ENCODE results near the gene SEMA4B. TPM values are rescaled to one million over a fixed set of nuclear protein-coding genes. Genes with fewer than 3 reads are reported as not detected.

Gene SEMA4B
- total RNA-seq, 2 donors from 2014 or later: 42.8 to 63.9 TPM

DNA sequence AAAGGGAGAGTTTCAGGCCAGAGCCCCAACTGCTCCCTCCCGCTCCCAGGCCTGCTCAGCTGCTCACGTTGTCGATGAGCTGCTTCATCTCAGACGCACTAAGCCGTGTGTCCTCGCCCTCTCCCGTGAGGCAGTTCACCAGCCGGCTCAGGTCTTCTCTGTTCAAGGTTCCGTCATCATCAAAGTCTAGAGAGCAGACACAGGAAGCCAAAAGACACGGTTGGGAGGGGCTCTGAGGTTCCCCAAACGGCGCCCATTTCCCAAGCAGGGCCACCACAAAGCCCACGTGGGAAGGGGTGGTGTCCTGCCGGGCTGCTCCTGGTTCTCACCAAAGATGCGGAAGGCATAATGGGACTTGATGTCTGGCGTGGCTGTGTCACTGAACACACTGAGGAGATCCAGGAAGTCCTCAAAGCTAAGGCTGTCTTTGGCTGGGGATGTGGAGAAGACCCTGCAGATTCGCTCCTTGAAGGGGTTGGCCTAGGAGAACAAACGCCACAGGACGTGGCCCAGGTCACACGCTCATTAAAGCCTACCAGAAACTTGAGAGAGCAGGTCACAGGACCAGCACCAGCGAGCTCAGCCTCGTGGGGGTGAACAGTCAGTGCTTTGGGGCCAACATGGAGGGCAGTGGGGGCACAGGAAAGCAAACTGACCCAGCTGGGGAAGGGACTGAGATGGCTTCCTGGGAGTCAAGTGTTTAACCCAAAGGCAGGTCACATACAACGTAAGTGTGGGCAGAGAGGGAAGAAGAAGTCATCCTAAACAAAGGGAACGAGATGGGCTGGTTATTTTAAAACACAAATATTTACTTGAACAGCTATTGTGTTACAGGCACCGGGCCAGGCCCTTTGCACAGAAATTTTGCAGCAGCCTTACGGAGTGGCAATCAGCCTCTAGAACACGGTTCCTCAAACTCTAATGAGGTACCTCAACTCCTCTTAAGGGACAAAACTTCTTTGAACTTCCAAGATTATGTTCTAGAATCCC lies 30.2 kb downstream of the SEMA4B start:
- no peak overlapping the region for H3K4me3 ChIP-seq
- peaks cover 0 to 5% of the 10 kb centered on the region in 2 donors for H3K36me3 ChIP-seq (replicated peaks in 1 of 2; ENCODE audit: insufficient read depth in 1 of 2, low read depth in 2 of 2)
- peaks cover 78% of the 10 kb centered on the region for H3K4me1 ChIP-seq
- H3K27ac ChIP-seq: peak overlapping the region; percentile 93 to 98 (median 95)
- DNase-seq (peak; percentile 51 to 70 (median 62)), ATAC-seq (no peak)
- 32 to 39% methylated on average over 21 to 27 of the region's 27 CpGs for WGBS, 2 donors
- peak in 2 of 3 donors; percentile 13 to 41 for TF ChIP-seq POLR2A (IDR thresholded peaks at IDR 0.05)
- TF ChIP-seq, protein P1, sequence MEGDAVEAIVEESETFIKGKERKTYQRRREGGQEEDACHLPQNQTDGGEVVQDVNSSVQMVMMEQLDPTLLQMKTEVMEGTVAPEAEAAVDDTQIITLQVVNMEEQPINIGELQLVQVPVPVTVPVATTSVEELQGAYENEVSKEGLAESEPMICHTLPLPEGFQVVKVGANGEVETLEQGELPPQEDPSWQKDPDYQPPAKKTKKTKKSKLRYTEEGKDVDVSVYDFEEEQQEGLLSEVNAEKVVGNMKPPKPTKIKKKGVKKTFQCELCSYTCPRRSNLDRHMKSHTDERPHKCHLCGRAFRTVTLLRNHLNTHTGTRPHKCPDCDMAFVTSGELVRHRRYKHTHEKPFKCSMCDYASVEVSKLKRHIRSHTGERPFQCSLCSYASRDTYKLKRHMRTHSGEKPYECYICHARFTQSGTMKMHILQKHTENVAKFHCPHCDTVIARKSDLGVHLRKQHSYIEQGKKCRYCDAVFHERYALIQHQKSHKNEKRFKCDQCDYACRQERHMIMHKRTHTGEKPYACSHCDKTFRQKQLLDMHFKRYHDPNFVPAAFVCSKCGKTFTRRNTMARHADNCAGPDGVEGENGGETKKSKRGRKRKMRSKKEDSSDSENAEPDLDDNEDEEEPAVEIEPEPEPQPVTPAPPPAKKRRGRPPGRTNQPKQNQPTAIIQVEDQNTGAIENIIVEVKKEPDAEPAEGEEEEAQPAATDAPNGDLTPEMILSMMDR (IDR thresholded peaks at IDR 0.05): no peak
- H3K27me3 ChIP-seq: no peaks in the 10 kb centered on the region
- no peaks in the 10 kb centered on the region for H3K9me3 ChIP-seq
- intact Hi-C loops (cut with DNase I): no loop called here

DNA sequence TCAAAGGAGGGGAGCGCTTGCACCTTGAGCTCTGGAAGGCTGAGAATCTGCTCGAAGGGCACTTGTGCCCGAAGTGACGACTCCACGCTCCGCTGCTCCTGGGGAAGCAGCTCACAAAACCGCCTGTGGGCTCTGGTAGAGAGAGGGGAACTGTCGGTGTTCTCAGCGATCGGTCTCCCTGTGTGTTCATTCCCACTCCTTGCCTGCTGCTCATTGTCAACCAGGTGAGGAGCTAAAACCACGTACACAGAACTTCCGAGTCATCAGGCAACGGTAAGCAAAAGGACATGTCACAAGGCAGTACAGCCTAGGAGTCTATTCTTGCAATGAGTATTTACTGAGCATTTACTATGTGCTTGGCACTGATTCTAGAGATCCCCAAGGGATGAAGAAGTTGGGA lies 31.1 kb downstream of the SEMA4B start:
- H3K36me3 ChIP-seq (replicated peaks in 1 of 2; ENCODE audit: insufficient read depth in 1 of 2, low read depth in 2 of 2): peaks cover 0 to 2% of the 10 kb centered on the region in 2 donors
- no peaks in the 10 kb centered on the region for H3K27me3 ChIP-seq
- peak in 1 of 3 donors; percentile 30 for TF ChIP-seq POLR2A (IDR thresholded peaks at IDR 0.05)
- TF ChIP-seq, protein P1 (IDR thresholded peaks at IDR 0.05): no peak
- intact Hi-C loops (cut with DNase I): no loop called here
- no peaks in the 10 kb centered on the region for H3K9me3 ChIP-seq
- peaks cover 72% of the 10 kb centered on the region for H3K4me1 ChIP-seq
- ATAC-seq (no peak), DNase-seq (peak in 3 of 4 donors; percentile 20 to 28 (median 26))
- 47 to 53% methylated on average over 10 to 13 of the region's 13 CpGs for WGBS, 2 donors
- no peak overlapping the region for H3K4me3 ChIP-seq
- H3K27ac ChIP-seq: peak overlapping the region; percentile 93 to 98 (median 95)

DNA sequence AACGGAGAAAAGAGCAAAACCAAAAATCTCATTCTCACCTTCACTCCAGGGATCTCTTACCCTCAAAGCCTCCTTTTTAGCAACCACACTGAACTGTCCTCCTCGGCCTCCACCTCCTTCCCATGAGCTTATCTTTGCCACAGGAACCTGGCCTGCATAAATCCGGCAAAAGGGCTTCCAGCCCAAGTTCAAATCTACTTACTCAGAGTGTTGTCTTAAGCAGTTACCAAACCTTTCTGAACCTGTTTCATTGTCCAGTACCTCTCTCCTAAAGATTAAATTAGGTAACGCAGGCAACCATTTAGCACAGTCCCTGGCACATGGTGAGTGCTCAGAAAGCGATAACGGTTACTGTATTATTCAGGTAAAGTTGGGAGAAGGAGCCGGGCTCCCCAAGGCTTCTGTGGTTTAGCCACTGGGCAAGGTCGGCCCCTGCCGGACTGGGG lies 31.8 kb downstream of the SEMA4B start:
- WGBS, 2 donors: 4% methylated on average over 8 to 9 of the region's 9 CpGs
- intact Hi-C loops (cut with DNase I): no loop called here
- ATAC-seq (no peak), DNase-seq (no peak)
- TF ChIP-seq, protein P1 (IDR thresholded peaks at IDR 0.05): peak in 6 of 7 experiments; percentile 44 to 81 (median 78)
- no peak for TF ChIP-seq POLR2A (IDR thresholded peaks at IDR 0.05)
- no peaks in the 10 kb centered on the region for H3K27me3 ChIP-seq
- H3K4me1 ChIP-seq: peaks cover 65% of the 10 kb centered on the region
- H3K36me3 ChIP-seq (replicated peaks in 1 of 2; ENCODE audit: insufficient read depth in 1 of 2, low read depth in 2 of 2): peaks cover 0 to 2% of the 10 kb centered on the region in 2 donors
- peak overlapping the region; percentile 93 to 98 (median 95) for H3K27ac ChIP-seq
- H3K9me3 ChIP-seq: no peaks in the 10 kb centered on the region
- peak overlapping the region; percentile 36 to 98 for H3K4me3 ChIP-seq

DNA sequence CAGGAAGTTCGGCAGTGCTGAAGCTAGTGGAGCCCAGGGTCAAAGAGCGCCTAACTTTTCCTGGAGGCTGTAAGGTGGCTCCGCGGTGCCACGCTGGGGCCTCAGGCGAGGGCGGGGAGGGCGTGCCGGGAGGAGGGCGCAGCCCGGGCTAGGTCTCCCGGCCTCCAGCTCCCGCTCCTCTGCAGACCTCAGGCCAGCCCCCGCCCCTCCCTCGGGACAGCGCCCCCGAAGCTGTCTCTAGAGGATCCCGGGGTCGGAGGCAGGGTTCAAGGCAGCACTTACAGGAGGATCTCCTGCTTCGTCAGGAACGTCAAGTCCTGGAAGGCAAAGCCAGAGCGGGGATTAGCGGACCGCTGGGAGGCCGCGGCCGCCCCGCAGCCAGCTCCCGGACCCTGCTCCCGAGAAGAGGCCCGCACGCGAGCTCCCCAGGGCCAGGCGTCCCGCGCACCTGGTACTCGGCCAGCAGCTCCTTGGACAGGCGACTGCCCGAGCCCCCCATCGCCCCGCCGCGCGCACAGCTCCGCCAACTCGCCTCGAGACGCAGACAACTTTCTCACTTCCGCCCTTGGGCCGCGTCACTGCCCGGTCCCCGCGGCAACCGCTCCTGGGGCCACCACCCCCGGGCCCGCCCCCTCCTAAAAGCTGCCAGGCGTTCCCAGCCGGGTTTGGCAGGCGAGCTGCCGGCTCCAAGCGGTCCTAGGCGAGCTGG lies 32.4 kb downstream of the SEMA4B start, which contains the start of gene CIB1:
Gene CIB1, minus strand, starts transcription at position 555 of the 709 bp plus-strand sequence. Its CDS starts 56 bp downstream, at position 499.
- TF ChIP-seq POLR2A (IDR thresholded peaks at IDR 0.05): peak; percentile 67 to 91 (median 88)
- TF ChIP-seq, protein P1 (IDR thresholded peaks at IDR 0.05): peak in 1 of 7 experiments; percentile 43
- intact Hi-C loops (cut with DNase I): no loop called here
- Histone ChIP-seq H3K4me3 (peak within 1 kb of the TSS; percentile 39 to 98), H3K9me3 (no peaks in the 10 kb centered on the region), H3K36me3 (replicated peaks in 1 of 2; ENCODE audit: insufficient read depth in 1 of 2, low read depth in 2 of 2) (peaks cover 0 to 6% of the 10 kb centered on the region in 2 donors), H3K4me1 (peaks cover 59% of the 10 kb centered on the region), H3K27ac (peak within 1 kb of the TSS; percentile 93 to 98 (median 95)), H3K27me3 (no peaks in the 10 kb centered on the region)
- ATAC-seq (peak; percentile 84), DNase-seq (peak; percentile 98 to 99 (median 98))
- WGBS, 2 donors: 0% methylated on average over 57 of the region's 63 CpGs; no CpG with 5 or more reads in 1 of the 2 donors

Data from body of pancreas (tissue), 4 donors.